PC-3 (cell line): ENCODE measurements around the gene PKN1.

ENCODE experiments used
- CTCF ChIP-seq: fragments of 300-600 bp; sonication (generic); conservative IDR thresholded peaks from 2 replicates; pipeline ENCODE4 v1.5.1; 2017; ENCODE audit warnings: antibody characterized with exemption, low read depth, mild to moderate bottlenecking, low read length
- EZH2 ChIP-seq: fragments of 300-600 bp; sonication (generic); IDR thresholded peaks from one replicate; pipeline ENCODE4 v1.6.1; 2017; ENCODE audit warnings: antibody characterized with exemption, mild to moderate bottlenecking, low read length; ENCODE audit not compliant: unreplicated experiment
- EZH2phosphoT487 ChIP-seq: fragments of 300-600 bp; sonication (generic); IDR thresholded peaks from 2 replicates; pipeline ENCODE4 v1.6.1; 2018; ENCODE audit warnings: mild to moderate bottlenecking, antibody characterized with exemption, low read length, borderline replicate concordance

DNA sequence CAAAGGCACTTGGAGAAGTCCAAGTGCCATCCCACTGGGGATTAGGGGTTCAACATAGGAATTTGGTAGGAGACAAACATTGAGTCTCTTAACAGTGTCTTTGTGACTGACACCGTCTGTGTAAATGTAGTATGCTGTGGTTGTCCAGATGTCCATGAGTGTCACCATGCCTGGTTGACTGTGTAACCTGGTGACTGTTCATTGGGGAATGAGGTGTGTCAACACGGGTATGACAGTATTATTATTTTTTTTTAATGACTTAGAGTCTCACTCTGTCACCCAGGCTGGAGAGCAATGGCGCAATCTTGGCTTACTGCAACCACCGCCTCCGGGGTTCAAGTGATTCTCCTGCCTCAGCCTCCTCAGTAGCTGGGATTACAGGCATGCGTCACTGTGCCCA, 16.2 kb downstream of the PKN1 start:
- TF ChIP-seq CTCF (no peak), EZH2 (no peak), EZH2phosphoT487 (no peak)
